Measurements from ENCODE around the gene SUB1.
"Not testable (repeated sequence)": the region's sequence is repeated elsewhere in the genome, so short reads cannot be mapped to it uniquely, and the experiment has no call there.

Gene SUB1

DNA sequence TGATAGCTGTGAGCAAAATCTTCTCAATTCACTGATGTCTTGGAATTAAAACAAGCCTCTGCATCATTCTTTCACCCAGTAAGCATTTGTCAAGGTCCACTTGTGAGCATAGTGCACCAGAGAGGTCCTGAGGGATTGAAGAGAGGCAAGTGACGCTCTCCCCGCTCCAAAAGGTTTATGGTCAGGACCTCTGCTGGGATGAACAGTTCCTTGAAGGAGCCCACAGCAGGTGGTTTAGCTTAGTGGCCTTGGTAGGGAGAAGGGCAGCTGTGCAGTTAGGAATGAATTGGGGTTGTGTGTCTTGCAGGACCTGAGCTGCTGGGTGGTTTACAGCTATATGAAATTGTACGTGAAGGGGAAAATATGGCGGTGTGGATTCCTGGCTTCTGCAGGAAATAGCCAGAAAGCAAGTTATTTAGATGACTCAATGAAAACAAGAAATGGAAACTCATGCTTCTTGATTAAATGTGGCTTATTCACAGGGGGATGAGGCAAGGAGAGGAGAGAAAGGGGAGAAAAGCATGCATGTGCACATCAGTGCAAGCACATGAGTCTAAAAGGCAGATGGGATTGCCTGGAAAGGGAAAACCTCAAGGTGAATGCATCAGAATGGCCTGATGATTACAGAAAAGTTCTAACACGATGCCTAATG lies 42.0 kb downstream of the SUB1 start:
- Histone ChIP-seq H3K79me2 (ENCODE audit: insufficient read depth, low read length) (no peaks in the 10 kb centered on the region), H3K9me3 (ENCODE audit: insufficient read depth, low read depth, low read length) (no peaks in the 10 kb centered on the region), H3K4me2 (ENCODE audit: low read depth, low read length, poor library complexity, severe bottlenecking) (no peak overlapping the region), H3F3A (ENCODE audit: low read depth) (no peaks in the 10 kb centered on the region), H3K4me1 (ENCODE audit: insufficient read depth, low read length, poor library complexity, severe bottlenecking) (no peaks in the 10 kb centered on the region), H2AFZ (ENCODE audit: low read length) (no peak overlapping the region), H3K9ac (ENCODE audit: low read depth, low read length, poor library complexity, severe bottlenecking) (no peak overlapping the region), H3K9me2 (replicated peaks; ENCODE audit: low read depth, low read length) (no peaks in the 10 kb centered on the region), H3K4me3 (ENCODE audit: low read length, poor library complexity, severe bottlenecking) (no peak overlapping the region), H3K27me3 (ENCODE audit: insufficient read depth, low read length, poor library complexity, severe bottlenecking) (no peaks in the 10 kb centered on the region), H4K20me1 (ENCODE audit: insufficient read depth, low read length, poor library complexity, severe bottlenecking) (no peaks in the 10 kb centered on the region), H3K36me3 (ENCODE audit: insufficient read depth, low read length) (no peaks in the 10 kb centered on the region)
- TF ChIP-seq, protein P1, sequence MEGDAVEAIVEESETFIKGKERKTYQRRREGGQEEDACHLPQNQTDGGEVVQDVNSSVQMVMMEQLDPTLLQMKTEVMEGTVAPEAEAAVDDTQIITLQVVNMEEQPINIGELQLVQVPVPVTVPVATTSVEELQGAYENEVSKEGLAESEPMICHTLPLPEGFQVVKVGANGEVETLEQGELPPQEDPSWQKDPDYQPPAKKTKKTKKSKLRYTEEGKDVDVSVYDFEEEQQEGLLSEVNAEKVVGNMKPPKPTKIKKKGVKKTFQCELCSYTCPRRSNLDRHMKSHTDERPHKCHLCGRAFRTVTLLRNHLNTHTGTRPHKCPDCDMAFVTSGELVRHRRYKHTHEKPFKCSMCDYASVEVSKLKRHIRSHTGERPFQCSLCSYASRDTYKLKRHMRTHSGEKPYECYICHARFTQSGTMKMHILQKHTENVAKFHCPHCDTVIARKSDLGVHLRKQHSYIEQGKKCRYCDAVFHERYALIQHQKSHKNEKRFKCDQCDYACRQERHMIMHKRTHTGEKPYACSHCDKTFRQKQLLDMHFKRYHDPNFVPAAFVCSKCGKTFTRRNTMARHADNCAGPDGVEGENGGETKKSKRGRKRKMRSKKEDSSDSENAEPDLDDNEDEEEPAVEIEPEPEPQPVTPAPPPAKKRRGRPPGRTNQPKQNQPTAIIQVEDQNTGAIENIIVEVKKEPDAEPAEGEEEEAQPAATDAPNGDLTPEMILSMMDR (conservative IDR thresholded peaks at IDR 0.05; ENCODE audit: low read length): no peak
- no peak for TF ChIP-seq EZH2phosphoT487 (IDR thresholded peaks at IDR 0.05; ENCODE audit: borderline replicate concordance)

DNA sequence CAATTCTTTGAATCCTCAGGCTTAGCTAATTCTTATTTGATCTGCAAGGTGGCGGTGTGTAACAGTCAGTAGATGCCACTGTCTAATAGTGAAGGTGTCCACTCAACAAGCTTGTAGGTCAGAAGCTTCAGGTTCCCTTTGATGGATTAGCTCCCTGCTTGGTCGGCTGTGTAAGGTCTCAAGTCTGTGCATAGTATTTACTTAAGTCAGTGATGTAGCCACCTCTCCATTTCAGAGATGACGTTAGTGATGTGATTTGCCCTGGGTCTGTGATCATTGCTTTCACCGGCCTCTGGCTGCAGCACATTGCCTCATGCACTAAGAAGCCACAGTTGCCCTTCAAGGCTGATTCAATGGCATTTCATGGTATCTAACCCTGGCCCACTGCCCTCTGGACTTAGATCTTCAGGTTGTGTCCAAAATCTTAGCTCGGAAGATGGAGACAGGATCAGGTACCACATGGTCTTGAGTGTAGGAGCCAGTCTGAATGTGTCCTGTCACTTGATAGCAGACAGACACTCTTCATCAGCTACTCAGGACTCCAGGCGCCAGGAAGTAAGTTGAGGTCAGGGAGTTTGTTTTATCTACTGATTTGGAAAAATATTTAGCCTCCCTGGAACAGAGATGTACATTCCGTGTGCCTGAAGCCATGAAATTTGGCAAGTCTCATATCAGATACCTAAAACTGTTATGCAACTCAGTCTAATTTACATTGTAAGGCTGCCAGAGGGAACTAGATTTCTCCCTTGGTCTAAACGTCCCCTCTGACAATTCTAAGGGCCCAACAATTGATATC lies 42.9 kb downstream of the SUB1 start:
- Histone ChIP-seq H3K9me3 (ENCODE audit: insufficient read depth, low read depth, low read length) (no peaks in the 10 kb centered on the region), H3K4me1 (ENCODE audit: insufficient read depth, low read length, poor library complexity, severe bottlenecking) (no peaks in the 10 kb centered on the region), H3K9ac (ENCODE audit: low read depth, low read length, poor library complexity, severe bottlenecking) (no peak overlapping the region), H3K4me2 (ENCODE audit: low read depth, low read length, poor library complexity, severe bottlenecking) (no peak overlapping the region), H3K27me3 (ENCODE audit: insufficient read depth, low read length, poor library complexity, severe bottlenecking) (no peaks in the 10 kb centered on the region), H3K9me2 (replicated peaks; ENCODE audit: low read depth, low read length) (no peaks in the 10 kb centered on the region), H2AFZ (ENCODE audit: low read length) (no peak overlapping the region), H3K79me2 (ENCODE audit: insufficient read depth, low read length) (no peaks in the 10 kb centered on the region), H3K4me3 (ENCODE audit: low read length, poor library complexity, severe bottlenecking) (no peak overlapping the region), H3F3A (ENCODE audit: low read depth) (no peaks in the 10 kb centered on the region), H3K36me3 (ENCODE audit: insufficient read depth, low read length) (no peaks in the 10 kb centered on the region), H4K20me1 (ENCODE audit: insufficient read depth, low read length, poor library complexity, severe bottlenecking) (no peaks in the 10 kb centered on the region)
- no peak for TF ChIP-seq EZH2phosphoT487 (IDR thresholded peaks at IDR 0.05; ENCODE audit: borderline replicate concordance)
- TF ChIP-seq, protein P1 (conservative IDR thresholded peaks at IDR 0.05; ENCODE audit: low read length): no peak

DNA sequence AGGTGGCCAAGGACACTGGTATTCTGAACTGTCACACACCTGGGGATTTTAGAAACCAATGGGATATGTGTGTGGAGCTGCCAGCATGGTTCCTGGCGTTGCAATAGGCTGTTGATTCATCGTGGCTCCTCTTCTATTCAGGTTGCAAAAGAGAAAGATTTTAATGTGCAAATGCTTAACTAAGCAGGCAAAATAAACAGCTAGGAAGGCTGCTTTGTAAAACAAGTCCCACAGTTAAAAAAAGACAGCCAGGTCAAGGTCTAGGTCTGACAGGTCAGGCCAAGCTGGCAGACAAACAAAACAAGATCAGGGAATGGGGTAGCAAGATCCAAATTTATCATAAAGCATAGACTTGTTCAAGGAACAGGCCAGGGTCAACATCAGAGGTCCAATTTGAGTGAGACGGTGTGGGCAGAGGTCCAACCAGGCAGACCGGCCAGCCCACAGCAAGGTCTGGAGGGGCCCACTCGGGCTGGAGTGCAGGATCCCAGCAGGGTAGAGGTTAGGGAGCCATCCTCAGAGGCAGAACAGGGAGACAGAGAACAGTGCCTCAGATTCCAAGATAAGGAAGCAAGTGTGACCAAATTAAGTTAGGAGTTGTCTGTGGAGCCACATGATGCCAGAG lies 45.6 kb downstream of the SUB1 start:
- no peak overlapping the region for H2AFZ ChIP-seq (ENCODE audit: low read length)
- H3K9me2 ChIP-seq (replicated peaks; ENCODE audit: low read depth, low read length): no peaks in the 10 kb centered on the region
- H3K27me3 ChIP-seq (ENCODE audit: insufficient read depth, low read length, poor library complexity, severe bottlenecking): no peaks in the 10 kb centered on the region
- no peaks in the 10 kb centered on the region for H3K9me3 ChIP-seq (ENCODE audit: insufficient read depth, low read depth, low read length)
- H3K4me3 ChIP-seq (ENCODE audit: low read length, poor library complexity, severe bottlenecking): no peak overlapping the region
- no peaks in the 10 kb centered on the region for H3F3A ChIP-seq (ENCODE audit: low read depth)
- H3K79me2 ChIP-seq (ENCODE audit: insufficient read depth, low read length): no peaks in the 10 kb centered on the region
- no peaks in the 10 kb centered on the region for H3K4me1 ChIP-seq (ENCODE audit: insufficient read depth, low read length, poor library complexity, severe bottlenecking)
- H3K36me3 ChIP-seq (ENCODE audit: insufficient read depth, low read length): no peaks in the 10 kb centered on the region
- TF ChIP-seq EZH2phosphoT487 (IDR thresholded peaks at IDR 0.05; ENCODE audit: borderline replicate concordance): no peak
- TF ChIP-seq, protein P1 (conservative IDR thresholded peaks at IDR 0.05; ENCODE audit: low read length): no peak
- no peak overlapping the region for H3K9ac ChIP-seq (ENCODE audit: low read depth, low read length, poor library complexity, severe bottlenecking)
- no peak overlapping the region for H3K4me2 ChIP-seq (ENCODE audit: low read depth, low read length, poor library complexity, severe bottlenecking)
- H4K20me1 ChIP-seq (ENCODE audit: insufficient read depth, low read length, poor library complexity, severe bottlenecking): no peaks in the 10 kb centered on the region

DNA sequence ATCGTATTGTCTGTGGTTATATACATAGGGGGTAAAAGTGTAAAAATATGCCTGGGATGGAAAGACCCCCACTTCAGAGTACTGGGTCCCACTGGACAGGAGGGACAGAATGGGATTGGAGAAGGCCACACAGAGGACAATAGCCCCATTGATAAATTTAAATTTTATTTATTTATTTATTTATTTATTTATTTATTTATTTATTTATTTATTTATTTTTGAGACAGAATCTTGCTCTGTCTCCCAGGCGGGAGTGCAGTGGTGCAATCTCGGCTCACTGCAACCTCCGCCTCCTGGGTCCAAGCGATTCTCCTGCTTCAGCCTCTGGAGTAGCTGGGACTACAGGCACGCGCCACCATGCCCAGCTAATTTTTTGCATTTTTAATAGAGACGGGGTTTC lies 47.7 kb downstream of the SUB1 start:
- H3F3A ChIP-seq (ENCODE audit: low read depth); H4K20me1 ChIP-seq (ENCODE audit: insufficient read depth, low read length, poor library complexity, severe bottlenecking); H3K4me2 ChIP-seq (ENCODE audit: low read depth, low read length, poor library complexity, severe bottlenecking); H3K27me3 ChIP-seq (ENCODE audit: insufficient read depth, low read length, poor library complexity, severe bottlenecking); H3K9me2 ChIP-seq (replicated peaks; ENCODE audit: low read depth, low read length); H3K4me3 ChIP-seq (ENCODE audit: low read length, poor library complexity, severe bottlenecking); H3K36me3 ChIP-seq (ENCODE audit: insufficient read depth, low read length); H3K9me3 ChIP-seq (ENCODE audit: insufficient read depth, low read depth, low read length); H3K4me1 ChIP-seq (ENCODE audit: insufficient read depth, low read length, poor library complexity, severe bottlenecking); H3K79me2 ChIP-seq (ENCODE audit: insufficient read depth, low read length); H3K9ac ChIP-seq (ENCODE audit: low read depth, low read length, poor library complexity, severe bottlenecking); H2AFZ ChIP-seq (ENCODE audit: low read length): not testable (repeated sequence)

Data from Loucy (cell line).